Karpas-422 (cell line): ENCODE data around the gene C5orf24. TPM values are rescaled to one million over a fixed set of nuclear protein-coding genes. Genes with fewer than 3 reads are reported as not detected.
"Not testable (repeated sequence)": the region's sequence is repeated elsewhere in the genome, so short reads cannot be mapped to it uniquely, and the experiment has no call there.

ENCODE experiments used
- DNase-seq: peaks from one replicate; pipeline ENCODE4 v3.0.0-alpha.2; 2015
- H2AFZ ChIP-seq: fragments of 200-600 bp; sonication (generic); 2 replicates; pipeline ENCODE4 v1.6.1; 2014; ENCODE audit warnings: antibody characterized with exemption, low read length, mixed read lengths
- H3K27ac ChIP-seq: fragments of 200-600 bp; sonication (generic); 2 replicates; pipeline ENCODE4 v1.5.1; 2014; ENCODE audit warnings: mild to moderate bottlenecking, low read length, moderate library complexity
- H3K27me3 ChIP-seq: fragments of 200-600 bp; sonication (generic); 2 replicates; pipeline ENCODE4 v1.6.1; 2014; ENCODE audit warnings: low read length, mixed read lengths
- H3K36me3 ChIP-seq: fragments of 200-600 bp; sonication (generic); 2 replicates; pipeline ENCODE4 v1.6.1; 2014; ENCODE audit warnings: low read length, mixed read lengths; ENCODE audit not compliant: insufficient read depth
- H3K4me1 ChIP-seq: fragments of 200-600 bp; sonication (generic); 2 replicates; pipeline ENCODE4 v1.6.1; 2014; ENCODE audit warnings: mild to moderate bottlenecking, low read length, mixed read lengths
- H3K4me2 ChIP-seq: fragments of 200-600 bp; sonication (generic); 2 replicates; pipeline ENCODE4 v1.6.1; 2014; ENCODE audit warnings: low read length, low read depth, mild to moderate bottlenecking; ENCODE audit not compliant: poor library complexity, severe bottlenecking
- H3K4me3 ChIP-seq: fragments of 200-600 bp; sonication (generic); 2 replicates; pipeline ENCODE4 v1.5.1; 2014; ENCODE audit warnings: mild to moderate bottlenecking, antibody characterized with exemption, low read length, mixed read lengths
- H3K79me2 ChIP-seq: fragments of 200-600 bp; sonication (generic); 2 replicates; pipeline ENCODE4 v1.6.1; 2014; ENCODE audit warnings: mild to moderate bottlenecking, low read length, mixed read lengths
- H3K9ac ChIP-seq: fragments of 200-600 bp; sonication (generic); 2 replicates; pipeline ENCODE4 v1.6.0; 2014; ENCODE audit warnings: low read length
- H3K9me2 ChIP-seq: fragments of 200-600 bp; sonication (generic), shearing (Covaris generic); replicated peaks from 2 replicates; pipeline ENCODE4 v1.6.0; 2014; ENCODE audit warnings: mild to moderate bottlenecking, low read length, moderate library complexity; ENCODE audit not compliant: insufficient read depth
- H3K9me3 ChIP-seq: fragments of 300-700, 200-600 bp; sonication (generic); 2 replicates; pipeline ENCODE4 v1.6.1; 2014; ENCODE audit warnings: low read length, mixed read lengths
- H4K20me1 ChIP-seq: fragments of 200-600 bp; sonication (generic); 2 replicates; pipeline ENCODE4 v1.6.1; 2014; ENCODE audit warnings: mild to moderate bottlenecking, antibody characterized with exemption, low read length, low read depth; ENCODE audit not compliant: insufficient read depth
- total RNA-seq: library from RNA; depleted of rRNA; stranded (reverse); fragments of >200 nt; shearing (Covaris generic); gene quantifications from 2 replicates; pipeline ENCODE4 v1.2.3, GENCODE V29; 2014; ENCODE audit warnings: low replicate concordance

Gene C5orf24
- total RNA-seq, 1 experiment from 2014 or later = 43.3 TPM

DNA sequence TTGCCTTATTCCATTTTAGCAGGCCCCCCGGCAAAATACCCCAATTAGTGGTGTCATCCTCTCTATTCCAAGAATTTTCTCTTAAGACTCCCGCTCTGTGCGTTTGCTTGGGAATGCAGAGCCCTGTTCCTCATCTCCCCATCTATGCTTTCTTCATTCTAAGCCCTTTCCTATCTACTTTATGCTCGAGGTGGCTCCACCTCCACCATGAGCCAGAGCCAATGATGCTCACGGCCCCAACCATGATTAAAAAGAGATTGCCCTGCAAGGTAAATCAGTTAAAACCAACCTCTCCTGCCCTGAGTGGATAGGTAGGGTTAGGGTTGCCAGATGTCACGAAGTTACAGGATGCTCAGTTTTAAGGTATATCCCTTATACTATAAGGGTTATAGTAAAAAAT lies 27.7 kb downstream of the C5orf24 start:
- Histone ChIP-seq H4K20me1 (no peaks in the 10 kb centered on the region), H3K4me3 (peak overlapping the region; percentile 82), H2AFZ (peak overlapping the region; percentile 40), H3K9ac (peak overlapping the region; percentile 92), H3K9me3 (no peaks in the 10 kb centered on the region), H3K79me2 (peaks cover 42% of the 10 kb centered on the region), H3K4me1 (peaks cover 45% of the 10 kb centered on the region), H3K9me2 (no peaks in the 10 kb centered on the region), H3K27me3 (no peaks in the 10 kb centered on the region), H3K4me2 (peak overlapping the region; percentile 87), H3K27ac (peak overlapping the region; percentile 66), H3K36me3 (peaks cover 4% of the 10 kb centered on the region; the same call in 1 of the 2 replicates)
- peak; percentile 78 for DNase-seq

DNA sequence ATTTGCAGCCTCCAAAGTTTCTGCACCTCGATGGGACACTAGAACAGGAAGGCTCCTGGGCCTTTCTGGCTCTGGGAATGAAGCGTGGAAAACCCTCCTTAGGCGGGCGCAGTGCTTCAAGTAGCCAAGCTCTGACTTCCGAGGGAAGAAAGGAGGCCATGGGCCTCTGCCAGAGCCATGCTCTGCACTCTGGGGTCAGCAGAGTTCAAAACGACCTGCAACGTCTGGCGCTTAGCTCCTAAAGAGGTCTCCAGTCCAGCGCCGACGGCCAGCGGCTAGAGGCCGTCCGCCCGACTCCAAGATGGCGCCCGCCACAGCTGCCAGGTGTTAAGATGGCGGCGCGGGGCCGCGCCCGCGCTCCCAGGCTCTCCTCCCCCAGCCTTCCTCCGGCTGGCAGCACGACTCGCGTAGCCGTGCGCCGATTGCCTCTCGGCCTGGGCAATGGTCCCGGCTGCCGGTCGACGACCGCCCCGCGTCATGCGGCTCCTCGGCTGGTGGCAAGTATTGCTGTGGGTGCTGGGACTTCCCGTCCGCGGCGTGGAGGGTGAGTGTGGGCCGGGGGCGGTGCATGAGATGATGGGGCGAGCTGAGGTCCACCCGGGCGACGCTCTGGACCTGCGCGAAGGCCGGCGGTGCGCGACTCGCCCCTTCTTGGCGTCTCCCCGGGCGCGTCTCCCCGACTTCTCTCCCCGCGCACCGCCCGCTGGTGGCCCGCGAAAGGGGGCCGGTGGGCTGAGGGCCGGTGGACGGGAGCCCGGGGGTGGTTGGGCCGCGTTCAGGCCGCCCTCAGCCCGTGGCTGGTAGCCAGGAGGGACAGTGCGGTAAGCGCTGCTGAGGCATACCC lies 28.4 kb downstream of the C5orf24 start, which contains the start of gene TXNDC15:
TXNDC15 (plus strand) TSS at position 385 of the 844 bp plus-strand sequence; CDS start at position 442, 57 bp downstream.
- H3K4me2 ChIP-seq = peak within 1 kb of the TSS; percentile 87
- peaks cover 45% of the 10 kb centered on the region for H3K4me1 ChIP-seq
- peak within 1 kb of the TSS; percentile 92 for H3K9ac ChIP-seq
- DNase-seq = peak; percentile 93
- peak within 1 kb of the TSS; percentile 82 for H3K4me3 ChIP-seq
- peak within 1 kb of the TSS; percentile 59 for H2AFZ ChIP-seq
- no peaks in the 10 kb centered on the region for H3K27me3 ChIP-seq
- no peaks in the 10 kb centered on the region for H4K20me1 ChIP-seq
- H3K79me2 ChIP-seq = peaks cover 49% of the 10 kb centered on the region
- peak within 1 kb of the TSS; percentile 66 for H3K27ac ChIP-seq
- peaks cover 4% of the 10 kb centered on the region; the same call in 1 of the 2 replicates for H3K36me3 ChIP-seq
- H3K9me3 ChIP-seq = no peaks in the 10 kb centered on the region
- no peaks in the 10 kb centered on the region for H3K9me2 ChIP-seq

DNA sequence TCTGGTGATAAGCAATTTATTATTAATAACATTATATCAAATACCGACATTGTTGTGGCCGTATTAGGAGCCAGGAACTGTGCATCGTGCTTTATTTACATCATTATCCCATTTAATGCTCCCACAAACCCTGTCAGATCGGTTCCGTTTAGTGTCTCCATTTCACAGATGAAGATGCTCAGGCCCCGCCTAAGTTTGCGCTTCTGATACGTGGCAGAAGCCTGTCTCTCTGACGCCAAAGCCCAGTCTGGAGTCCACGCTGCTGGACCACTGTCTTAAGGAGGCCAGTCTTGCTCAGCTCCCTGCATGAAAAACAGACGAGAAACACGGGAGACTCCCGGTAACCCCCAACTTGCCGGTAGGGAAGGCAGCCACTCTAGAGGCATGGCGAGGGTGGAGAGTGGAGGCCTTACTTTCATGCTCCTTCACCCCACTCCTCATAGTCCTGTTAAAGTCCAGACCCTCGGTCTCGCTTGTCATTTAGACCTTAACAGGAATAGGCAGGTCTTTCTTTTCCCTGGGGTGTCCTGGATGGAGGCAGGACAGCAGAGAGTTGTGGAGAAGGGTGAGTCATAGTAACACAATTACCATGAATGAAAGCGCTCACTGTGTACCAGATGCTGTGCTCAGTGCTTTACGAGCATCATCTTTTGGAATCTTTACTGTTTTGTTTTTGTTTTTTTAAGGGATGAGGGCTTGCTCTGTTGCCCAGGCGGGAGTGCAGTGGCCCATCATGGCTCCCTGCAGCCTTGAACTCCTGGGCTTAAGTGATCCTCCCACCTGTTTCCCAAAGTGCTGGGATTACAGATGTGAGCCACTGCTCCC lies 29.3 kb downstream of the C5orf24 start:
- DNase-seq = peak; percentile 82
- Histone ChIP-seq H3K27ac (peak overlapping the region; percentile 66), H3K9ac (peak overlapping the region; percentile 92), H4K20me1 (no peaks in the 10 kb centered on the region), H3K9me2 (no peaks in the 10 kb centered on the region), H3K9me3 (no peaks in the 10 kb centered on the region), H2AFZ (peak overlapping the region; percentile 59), H3K4me1 (peaks cover 45% of the 10 kb centered on the region), H3K79me2 (peaks cover 58% of the 10 kb centered on the region), H3K27me3 (no peaks in the 10 kb centered on the region), H3K36me3 (peaks cover 4% of the 10 kb centered on the region; the same call in 1 of the 2 replicates), H3K4me3 (peak overlapping the region; percentile 82), H3K4me2 (peak overlapping the region; percentile 87)

DNA sequence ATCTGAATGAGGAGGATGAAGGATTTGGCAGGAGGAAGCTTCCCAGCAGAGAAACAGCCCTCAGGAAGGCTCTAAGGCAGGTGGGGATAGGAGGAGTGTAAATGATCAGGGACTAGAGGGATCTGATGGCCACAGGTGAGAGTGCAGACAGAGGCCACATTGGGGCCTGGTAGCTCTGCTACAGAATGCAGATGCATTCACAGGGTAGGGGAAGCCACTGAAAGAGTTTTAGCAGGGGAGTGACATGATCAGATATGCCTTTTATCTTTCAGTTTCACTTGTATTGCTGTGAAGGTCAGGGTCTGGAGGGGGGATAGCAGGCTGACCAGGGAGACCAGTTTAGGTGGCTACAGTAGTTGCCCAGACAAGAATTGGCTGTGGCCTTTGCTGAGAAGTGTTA lies 31.4 kb downstream of the C5orf24 start:
- Histone ChIP-seq H3K9me2 (no peaks in the 10 kb centered on the region), H3K9ac (peak overlapping the region; percentile 43), H3K9me3 (no peaks in the 10 kb centered on the region), H3K36me3 (peaks cover 8% of the 10 kb centered on the region; the same call in 1 of the 2 replicates), H2AFZ (no peak overlapping the region), H3K27me3 (no peaks in the 10 kb centered on the region), H3K4me3 (peak overlapping the region; percentile 0; the same call in 1 of the 2 replicates), H3K27ac (0 out of 2 replicates have a peak overlapping the region, but pooled peaks have one; percentile 5), H4K20me1 (no peaks in the 10 kb centered on the region), H3K4me2 (peak overlapping the region; percentile 87), H3K79me2 (peaks cover 67% of the 10 kb centered on the region), H3K4me1 (peaks cover 45% of the 10 kb centered on the region)
- DNase-seq = no peak

DNA sequence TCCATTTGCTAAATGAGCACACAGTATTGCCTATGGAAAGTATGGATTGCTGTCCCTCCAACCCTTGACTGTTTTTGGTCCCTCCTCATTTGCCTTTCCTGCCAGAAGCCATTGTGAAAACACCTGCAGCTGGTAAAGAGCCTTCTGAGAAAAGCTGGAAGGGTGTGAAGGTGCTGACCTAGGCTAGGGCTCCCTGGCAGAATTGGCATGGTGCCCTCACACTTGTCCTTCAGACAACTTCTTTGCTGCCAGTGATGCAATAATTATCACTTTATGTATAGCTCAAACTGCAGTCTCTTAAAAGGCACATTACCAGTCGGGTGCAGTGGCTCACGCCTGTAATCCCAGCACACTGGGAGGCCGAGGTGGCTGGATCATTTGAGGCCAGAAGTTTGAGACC lies 32.6 kb downstream of the C5orf24 start:
- peaks cover 74% of the 10 kb centered on the region for H3K79me2 ChIP-seq
- H3K9ac ChIP-seq = no peak overlapping the region

DNA sequence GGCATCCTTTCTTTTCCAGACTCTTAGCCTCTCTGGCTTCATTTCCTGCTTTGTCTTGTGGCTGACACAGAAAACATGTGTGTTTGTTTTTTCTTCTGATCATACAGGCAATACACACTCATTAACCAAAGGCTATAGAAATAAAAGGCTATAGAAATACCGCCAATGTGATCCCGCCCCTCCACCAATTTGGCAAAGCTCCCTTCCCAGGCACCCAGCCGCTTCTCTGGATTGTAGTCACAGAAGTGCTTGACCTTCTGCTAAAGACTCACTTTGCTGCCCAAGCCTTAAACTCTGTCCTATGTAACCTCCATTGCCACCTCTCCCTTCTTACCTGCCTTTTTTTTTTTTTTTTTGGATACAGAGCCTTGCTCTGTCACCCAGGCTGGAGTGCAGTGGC lies 33.7 kb downstream of the C5orf24 start:
- no peak overlapping the region for H2AFZ ChIP-seq
- H3K27ac ChIP-seq = no peak overlapping the region
- no peak overlapping the region for H3K4me2 ChIP-seq
- H3K27me3 ChIP-seq = no peaks in the 10 kb centered on the region
- no peaks in the 10 kb centered on the region for H3K9me3 ChIP-seq
- no peak overlapping the region for H3K9ac ChIP-seq
- peaks cover 8% of the 10 kb centered on the region; the same call in 1 of the 2 replicates for H3K36me3 ChIP-seq
- H3K79me2 ChIP-seq = peaks cover 73% of the 10 kb centered on the region
- no peak overlapping the region for H3K4me3 ChIP-seq
- peaks cover 29% of the 10 kb centered on the region for H3K4me1 ChIP-seq
- no peaks in the 10 kb centered on the region for H3K9me2 ChIP-seq
- no peaks in the 10 kb centered on the region for H4K20me1 ChIP-seq
- DNase-seq = no peak

More for the DNA sequence above, 32.6 kb downstream of the C5orf24 start:
- H3K27ac ChIP-seq = peak overlapping the region; percentile 22; the same call in 1 of the 2 replicates
- DNase-seq = no peak
- H3K4me3 ChIP-seq = no peak overlapping the region
- H3K9me2 ChIP-seq = no peaks in the 10 kb centered on the region
- no peaks in the 10 kb centered on the region for H4K20me1 ChIP-seq
- no peaks in the 10 kb centered on the region for H3K27me3 ChIP-seq
- no peak overlapping the region for H3K4me2 ChIP-seq
- H3K9me3 ChIP-seq = no peaks in the 10 kb centered on the region
- peaks cover 8% of the 10 kb centered on the region; the same call in 1 of the 2 replicates for H3K36me3 ChIP-seq
- peaks cover 35% of the 10 kb centered on the region for H3K4me1 ChIP-seq
- no peak overlapping the region for H2AFZ ChIP-seq

DNA sequence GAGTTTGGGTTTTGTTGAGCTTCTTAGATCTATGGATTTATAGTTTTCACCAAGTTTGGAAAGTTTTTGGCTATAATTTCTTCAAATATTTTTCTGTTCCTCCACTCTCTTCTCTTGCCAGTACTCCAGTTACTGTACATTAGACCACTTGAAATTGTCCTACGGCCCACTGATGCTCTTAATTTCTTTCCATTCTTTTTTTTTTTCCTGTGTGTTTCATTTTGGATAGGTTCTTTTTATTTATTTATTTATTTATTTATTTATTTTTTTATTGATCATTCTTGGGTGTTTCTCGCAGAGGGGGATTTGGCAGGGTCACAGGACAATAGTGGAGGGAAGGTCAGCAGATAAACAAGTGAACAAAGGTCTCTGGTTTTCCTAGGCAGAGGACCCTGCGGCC lies 35.2 kb downstream of the C5orf24 start:
- not testable (repeated sequence) for H3K36me3 ChIP-seq, H3K4me3 ChIP-seq, H3K27ac ChIP-seq, DNase-seq, H3K9me2 ChIP-seq, H4K20me1 ChIP-seq, H3K9ac ChIP-seq, H3K4me2 ChIP-seq, H3K27me3 ChIP-seq, H2AFZ ChIP-seq, H3K9me3 ChIP-seq
- Histone ChIP-seq H3K4me1 (peaks cover 20% of the 10 kb centered on the region), H3K79me2 (peaks cover 73% of the 10 kb centered on the region)

DNA sequence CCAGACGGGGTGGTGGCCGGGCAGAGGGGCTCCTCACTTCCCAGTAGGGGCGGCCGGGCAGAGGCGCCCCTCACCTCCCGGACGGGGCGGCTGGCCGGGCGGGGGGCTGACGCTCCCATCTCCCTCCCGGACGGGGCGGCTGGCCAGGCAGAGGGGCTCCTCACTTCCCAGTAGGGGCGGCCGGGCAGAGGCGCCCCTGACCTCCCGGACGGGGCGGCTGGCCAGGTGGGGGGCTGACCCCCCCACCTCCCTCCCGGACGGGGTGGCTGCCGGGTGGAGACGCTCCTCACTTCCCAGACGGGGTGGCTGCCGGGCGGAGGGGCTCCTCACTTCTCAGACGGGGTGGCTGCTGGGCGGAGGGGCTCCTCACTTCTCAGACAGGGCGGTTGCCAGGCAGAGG lies 35.9 kb downstream of the C5orf24 start:
- H3K27me3 ChIP-seq, H3K36me3 ChIP-seq, H2AFZ ChIP-seq, H3K27ac ChIP-seq, H3K9me2 ChIP-seq, H3K9ac ChIP-seq, H3K9me3 ChIP-seq, H4K20me1 ChIP-seq, H3K4me3 ChIP-seq, H3K4me2 ChIP-seq, DNase-seq: not testable (repeated sequence)
- peaks cover 12% of the 10 kb centered on the region for H3K4me1 ChIP-seq
- peaks cover 73% of the 10 kb centered on the region for H3K79me2 ChIP-seq
